ENCODE data around the gene STRN3.
"Not testable (repeated sequence)": the region's sequence is repeated elsewhere in the genome, so short reads cannot be mapped to it uniquely, and the experiment has no call there.

The STRN3 gene

GRCh38 chr14:31026077-31026449 lies at the start of gene STRN3:
Gene STRN3 (minus strand): TSS chr14:31026379. CDS start chr14:31026185, 194 bp downstream.
- H3K4me3 ChIP-seq (ENCODE audit: low read length), result peak within 1 kb of the TSS; percentile 99
- H3K9ac ChIP-seq (ENCODE audit: low read length), result peak within 1 kb of the TSS; percentile 97
- peak within 1 kb of the TSS; percentile 93 for H3K27ac ChIP-seq (ENCODE audit: low read length)
- H3K36me3 ChIP-seq (ENCODE audit: control insufficient read depth, low read depth, low read length), result peaks cover 6% of the 10 kb centered on the region
- no peaks in the 10 kb centered on the region for H3K27me3 ChIP-seq (ENCODE audit: control insufficient read depth, insufficient read depth, low read length)
- H3K9me3 ChIP-seq (ENCODE audit: control insufficient read depth, low read depth, low read length), result no peaks in the 10 kb centered on the region
- peaks cover 13% of the 10 kb centered on the region for H3K4me1 ChIP-seq (ENCODE audit: control insufficient read depth, low read depth, low read length)

GRCh38 chr14:31075144-31075543 lies 49.0 kb upstream of the STRN3 start:
- H3K4me1 ChIP-seq (ENCODE audit: control insufficient read depth, low read depth, low read length), result no peaks in the 10 kb centered on the region
- no peaks in the 10 kb centered on the region for H3K36me3 ChIP-seq (ENCODE audit: control insufficient read depth, low read depth, low read length)
- no peaks in the 10 kb centered on the region for H3K27me3 ChIP-seq (ENCODE audit: control insufficient read depth, insufficient read depth, low read length)
- no peak overlapping the region for H3K4me3 ChIP-seq (ENCODE audit: low read length)
- H3K9ac ChIP-seq (ENCODE audit: low read length), result no peak overlapping the region
- H3K27ac ChIP-seq (ENCODE audit: low read length), result no peak overlapping the region
- no peaks in the 10 kb centered on the region for H3K9me3 ChIP-seq (ENCODE audit: control insufficient read depth, low read depth, low read length)

GRCh38 chr14:31071151-31071550 lies 45.0 kb upstream of the STRN3 start:
- no peak overlapping the region for H3K27ac ChIP-seq (ENCODE audit: low read length)

GRCh38 chr14:31070431-31070830 lies 44.3 kb upstream of the STRN3 start:
- Histone ChIP-seq H3K36me3 (ENCODE audit: control insufficient read depth, low read depth, low read length) (no peaks in the 10 kb centered on the region), H3K9me3 (ENCODE audit: control insufficient read depth, low read depth, low read length) (no peaks in the 10 kb centered on the region), H3K27ac (ENCODE audit: low read length) (no peak overlapping the region), H3K27me3 (ENCODE audit: control insufficient read depth, insufficient read depth, low read length) (no peaks in the 10 kb centered on the region), H3K4me1 (ENCODE audit: control insufficient read depth, low read depth, low read length) (no peaks in the 10 kb centered on the region), H3K4me3 (ENCODE audit: low read length) (no peak overlapping the region), H3K9ac (ENCODE audit: low read length) (no peak overlapping the region)

More at GRCh38 chr14:31071151-31071550, 45.0 kb upstream of the STRN3 start:
- Histone ChIP-seq H3K9me3 (ENCODE audit: control insufficient read depth, low read depth, low read length) (no peaks in the 10 kb centered on the region), H3K9ac (ENCODE audit: low read length) (no peak overlapping the region), H3K4me1 (ENCODE audit: control insufficient read depth, low read depth, low read length) (no peaks in the 10 kb centered on the region), H3K36me3 (ENCODE audit: control insufficient read depth, low read depth, low read length) (no peaks in the 10 kb centered on the region), H3K27me3 (ENCODE audit: control insufficient read depth, insufficient read depth, low read length) (no peaks in the 10 kb centered on the region), H3K4me3 (ENCODE audit: low read length) (no peak overlapping the region)

GRCh38 chr14:31069343-31069742 lies 43.2 kb upstream of the STRN3 start:
- Histone ChIP-seq H3K27me3 (ENCODE audit: control insufficient read depth, insufficient read depth, low read length) (no peaks in the 10 kb centered on the region), H3K4me3 (ENCODE audit: low read length) (no peak overlapping the region), H3K4me1 (ENCODE audit: control insufficient read depth, low read depth, low read length) (no peaks in the 10 kb centered on the region), H3K27ac (ENCODE audit: low read length) (no peak overlapping the region), H3K36me3 (ENCODE audit: control insufficient read depth, low read depth, low read length) (no peaks in the 10 kb centered on the region), H3K9ac (ENCODE audit: low read length) (no peak overlapping the region), H3K9me3 (ENCODE audit: control insufficient read depth, low read depth, low read length) (no peaks in the 10 kb centered on the region)

- H3K27me3 ChIP-seq (ENCODE audit: control insufficient read depth, insufficient read depth, low read length), result no peaks in the 10 kb centered on the region
- H3K36me3 ChIP-seq (ENCODE audit: control insufficient read depth, low read depth, low read length), result no peaks in the 10 kb centered on the region
- H3K9me3 ChIP-seq (ENCODE audit: control insufficient read depth, low read depth, low read length), result no peaks in the 10 kb centered on the region
- H3K4me3 ChIP-seq (ENCODE audit: low read length), result no peak overlapping the region
- H3K27ac ChIP-seq (ENCODE audit: low read length), result no peak overlapping the region
- no peaks in the 10 kb centered on the region for H3K4me1 ChIP-seq (ENCODE audit: control insufficient read depth, low read depth, low read length)
- no peak overlapping the region for H3K9ac ChIP-seq (ENCODE audit: low read length)
These were observed 42.1 kb upstream of the STRN3 start for GRCh38 chr14:31068235-31068634.

GRCh38 chr14:31062908-31063307 lies 36.7 kb upstream of the STRN3 start:
- not testable (repeated sequence) for H3K36me3 ChIP-seq (ENCODE audit: control insufficient read depth, low read depth, low read length); H3K9ac ChIP-seq (ENCODE audit: low read length); H3K27ac ChIP-seq (ENCODE audit: low read length); H3K9me3 ChIP-seq (ENCODE audit: control insufficient read depth, low read depth, low read length); H3K27me3 ChIP-seq (ENCODE audit: control insufficient read depth, insufficient read depth, low read length); H3K4me3 ChIP-seq (ENCODE audit: low read length)
- peaks cover 15% of the 10 kb centered on the region for H3K4me1 ChIP-seq (ENCODE audit: control insufficient read depth, low read depth, low read length)

GRCh38 chr14:31060253-31060875 lies 34.2 kb upstream of the STRN3 start:
- Histone ChIP-seq H3K9ac (ENCODE audit: low read length) (no peak overlapping the region), H3K27ac (ENCODE audit: low read length) (no peak overlapping the region), H3K9me3 (ENCODE audit: control insufficient read depth, low read depth, low read length) (no peaks in the 10 kb centered on the region), H3K36me3 (ENCODE audit: control insufficient read depth, low read depth, low read length) (no peaks in the 10 kb centered on the region), H3K4me3 (ENCODE audit: low read length) (no peak overlapping the region), H3K4me1 (ENCODE audit: control insufficient read depth, low read depth, low read length) (peaks cover 15% of the 10 kb centered on the region), H3K27me3 (ENCODE audit: control insufficient read depth, insufficient read depth, low read length) (no peaks in the 10 kb centered on the region)

- peak overlapping the region; percentile 13 for H3K27ac ChIP-seq (ENCODE audit: low read length)
- H3K36me3 ChIP-seq (ENCODE audit: control insufficient read depth, low read depth, low read length), result no peaks in the 10 kb centered on the region
- no peaks in the 10 kb centered on the region for H3K27me3 ChIP-seq (ENCODE audit: control insufficient read depth, insufficient read depth, low read length)
- peak overlapping the region; percentile 9 for H3K4me3 ChIP-seq (ENCODE audit: low read length)
- peaks cover 15% of the 10 kb centered on the region for H3K4me1 ChIP-seq (ENCODE audit: control insufficient read depth, low read depth, low read length)
- H3K9me3 ChIP-seq (ENCODE audit: control insufficient read depth, low read depth, low read length), result no peaks in the 10 kb centered on the region
- peak overlapping the region; percentile 7 for H3K9ac ChIP-seq (ENCODE audit: low read length)
These were observed 33.2 kb upstream of the STRN3 start for GRCh38 chr14:31059152-31059924.

- H3K4me1 ChIP-seq (ENCODE audit: control insufficient read depth, low read depth, low read length), result peaks cover 15% of the 10 kb centered on the region
- H3K9ac ChIP-seq (ENCODE audit: low read length), result no peak overlapping the region
- H3K27ac ChIP-seq (ENCODE audit: low read length), result no peak overlapping the region
- no peaks in the 10 kb centered on the region for H3K27me3 ChIP-seq (ENCODE audit: control insufficient read depth, insufficient read depth, low read length)
- H3K36me3 ChIP-seq (ENCODE audit: control insufficient read depth, low read depth, low read length), result no peaks in the 10 kb centered on the region
- no peak overlapping the region for H3K4me3 ChIP-seq (ENCODE audit: low read length)
- no peaks in the 10 kb centered on the region for H3K9me3 ChIP-seq (ENCODE audit: control insufficient read depth, low read depth, low read length)
These were observed 31.7 kb upstream of the STRN3 start for GRCh38 chr14:31057701-31058364.

GRCh38 chr14:31057035-31057434 lies 30.9 kb upstream of the STRN3 start:
- Histone ChIP-seq H3K9ac (ENCODE audit: low read length) (no peak overlapping the region), H3K9me3 (ENCODE audit: control insufficient read depth, low read depth, low read length) (no peaks in the 10 kb centered on the region), H3K4me1 (ENCODE audit: control insufficient read depth, low read depth, low read length) (peaks cover 15% of the 10 kb centered on the region), H3K27ac (ENCODE audit: low read length) (no peak overlapping the region), H3K36me3 (ENCODE audit: control insufficient read depth, low read depth, low read length) (no peaks in the 10 kb centered on the region), H3K27me3 (ENCODE audit: control insufficient read depth, insufficient read depth, low read length) (no peaks in the 10 kb centered on the region), H3K4me3 (ENCODE audit: low read length) (no peak overlapping the region)

All from iPS-18a (cell line).